WTC11 (cell line): ENCODE measurements around the gene SLC38A8. TPM values are rescaled to one million over a fixed set of nuclear protein-coding genes. Genes with fewer than 3 reads are reported as not detected.

Experiments
- ATAC-seq: fragments of 200-7000 bp; cut with Tn5 transposase; 2 replicates; pipeline ENCODE4 v1.10.0; 2021; ENCODE audit warnings: mild to moderate bottlenecking, moderate library complexity
- CTCF ChIA-PET: fragments of 300-600 bp; sonication (Branson Sonifier 250); formaldehyde crosslinking; loops from one replicate; lab custom pipeline; 2021; ENCODE audit warnings: antibody characterized with exemption; lab: Charles Lee
- POLR2A ChIA-PET: fragments of 350-600 bp; sonication (Branson Sonifier 250); formaldehyde crosslinking; loops from one replicate; lab custom pipeline; 2021; ENCODE audit warnings: antibody characterized with exemption; lab: Charles Lee
- DNase-seq: peaks from one replicate; pipeline ENCODE4 v3.0.0; 2021; ENCODE audit warnings: low spot score
- H3K27ac Mint-ChIP-seq: 2 replicates; pipeline ENCODE4 v1.8.0; 2021; ENCODE audit warnings: mixed read lengths
- H3K27me3 Mint-ChIP-seq: 2 replicates; pipeline ENCODE4 v1.8.0; 2021; ENCODE audit warnings: low read depth, mild to moderate bottlenecking, moderate library complexity, mixed read lengths
- H3K36me3 Mint-ChIP-seq: 2 replicates; pipeline ENCODE4 v1.8.0; 2021; ENCODE audit warnings: mixed read lengths
- H3K4me1 Mint-ChIP-seq: 2 replicates; pipeline ENCODE4 v1.8.0; 2022; ENCODE audit warnings: mixed read lengths
- H3K4me3 Mint-ChIP-seq: 2 replicates; pipeline ENCODE4 v1.8.0; 2021; ENCODE audit warnings: mild to moderate bottlenecking, moderate library complexity, mixed read lengths
- H3K9me3 Mint-ChIP-seq: 2 replicates; pipeline ENCODE4 v1.8.0; 2021; ENCODE audit warnings: mixed read lengths
- CDX4 ChIP-seq: fragments of 250-450 bp; sonication (Bioruptor Pico); IDR thresholded peaks from 2 replicates; pipeline ENCODE4 v1.9.0; 2021; ENCODE audit warnings: moderate library complexity, mild to moderate bottlenecking, inconsistent platforms, borderline replicate concordance
- E2F4 ChIP-seq: sonication (generic); formaldehyde crosslinking; IDR thresholded peaks from 2 replicates; pipeline ENCODE4 v1.8.1; 2022; ENCODE audit warnings: low read depth, mild to moderate bottlenecking, moderate library complexity, missing genetic modification reagents, borderline replicate concordance
- E2F5 ChIP-seq: sonication (generic); formaldehyde crosslinking; IDR thresholded peaks from 2 replicates; pipeline ENCODE4 v1.8.1; 2022; ENCODE audit warnings: mild to moderate bottlenecking, moderate library complexity, missing genetic modification reagents
- HMGA2 ChIP-seq: fragments of 250-450 bp; sonication (Bioruptor Pico); IDR thresholded peaks from 2 replicates; pipeline ENCODE4 v1.4.0; 2021; ENCODE audit warnings: mild to moderate bottlenecking, moderate library complexity
- KAT7 ChIP-seq: sonication (generic); formaldehyde crosslinking; IDR thresholded peaks from 2 replicates; pipeline ENCODE4 v1.8.1; 2023; ENCODE audit warnings: missing genetic modification reagents, mild to moderate bottlenecking, borderline replicate concordance
- MXD4 ChIP-seq: fragments of 250-450 bp; sonication (Bioruptor Pico); IDR thresholded peaks from 2 replicates; pipeline ENCODE4 v1.8.0; 2021; ENCODE audit warnings: mild to moderate bottlenecking, moderate library complexity, borderline replicate concordance
- NR3C1 ChIP-seq: sonication (generic); formaldehyde crosslinking; conservative IDR thresholded peaks from 2 replicates; pipeline ENCODE4 v1.8.1; 2023; ENCODE audit warnings: low read depth, mild to moderate bottlenecking, missing genetic modification reagents
- SP1 ChIP-seq: sonication (generic); formaldehyde crosslinking; conservative IDR thresholded peaks from 2 replicates; pipeline ENCODE4 v1.8.1; 2022; ENCODE audit warnings: missing genetic modification reagents
- TP53 ChIP-seq: sonication (generic); formaldehyde crosslinking; IDR thresholded peaks from 2 replicates; pipeline ENCODE4 v1.8.1; 2023; ENCODE audit warnings: mild to moderate bottlenecking, missing genetic modification reagents
- USF2 ChIP-seq: sonication (generic); formaldehyde crosslinking; IDR thresholded peaks from 2 replicates; pipeline ENCODE4 v1.8.1; 2023; ENCODE audit warnings: mild to moderate bottlenecking, missing genetic modification reagents, moderate library complexity
- ZNF232 ChIP-seq: sonication (generic); formaldehyde crosslinking; IDR thresholded peaks from 2 replicates; pipeline ENCODE4 v1.8.0; 2022; ENCODE audit warnings: mild to moderate bottlenecking, missing genetic modification reagents
- ZNF263 ChIP-seq: sonication (generic); formaldehyde crosslinking; IDR thresholded peaks from 2 replicates; pipeline ENCODE4 v1.8.1; 2022; ENCODE audit warnings: low read depth, mild to moderate bottlenecking, moderate library complexity, missing genetic modification reagents
- ZNF671 ChIP-seq: fragments of 250-450 bp; sonication (Bioruptor Pico); IDR thresholded peaks from 2 replicates; pipeline ENCODE4 v1.8.0; 2021; ENCODE audit warnings: mild to moderate bottlenecking
- total RNA-seq: library from RNA; stranded (reverse); gene quantifications from 3 replicates; pipeline ENCODE4 v1.2.3, GENCODE V29; 2021
- TF ChIP-seq, protein P1 (sequence below): sonication (generic); formaldehyde crosslinking; IDR thresholded peaks from 2 replicates; pipeline ENCODE4 v1.8.0; 2022; ENCODE audit warnings: mild to moderate bottlenecking, missing genetic modification reagents
- TF ChIP-seq, protein P2 (sequence below): sonication (generic); formaldehyde crosslinking; IDR thresholded peaks from 2 replicates; pipeline ENCODE4 v1.8.1; 2023; ENCODE audit warnings: mild to moderate bottlenecking, missing genetic modification reagents
- TF ChIP-seq, protein P3 (sequence below): sonication (generic); formaldehyde crosslinking; IDR thresholded peaks from 2 replicates; pipeline ENCODE4 v1.8.1; 2023; ENCODE audit warnings: mild to moderate bottlenecking, missing genetic modification reagents, borderline replicate concordance

Gene SLC38A8
- total RNA-seq, 1 experiment from 2014 or later, result not detected

DNA sequence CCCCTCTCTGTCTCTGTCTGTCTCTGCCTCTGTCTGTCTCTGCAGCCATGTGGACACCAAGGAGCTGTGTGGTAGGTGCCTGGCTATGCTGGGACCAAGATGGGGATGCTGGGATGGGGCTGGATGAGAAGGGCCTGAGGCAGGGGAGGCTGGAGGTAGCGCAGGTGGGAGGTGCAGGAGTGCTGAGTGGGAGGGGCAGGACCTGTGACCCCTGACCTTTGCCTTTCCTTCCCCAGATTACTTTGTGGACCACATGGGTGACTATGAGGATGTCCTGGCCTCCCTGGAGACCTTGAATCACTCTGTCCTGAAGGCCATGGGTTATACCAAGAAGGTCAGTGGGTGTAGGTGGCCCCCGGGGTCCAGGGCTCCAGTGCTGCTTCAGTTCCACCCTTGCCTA is 61.8 kb downstream of the SLC38A8 start:
- no peaks in the 10 kb centered on the region for H3K4me1 Mint-ChIP-seq
- no peak overlapping the region for H3K4me3 Mint-ChIP-seq
- no peak overlapping the region for H3K27ac Mint-ChIP-seq
- DNase-seq (no peak), ATAC-seq (no peak)
- H3K36me3 Mint-ChIP-seq, result peaks cover 14% of the 10 kb centered on the region
- ChIA-PET CTCF (interaction anchor here (0.8 kb wide), 1 partner anchor 24 kb away, joined by 4 read pairs; no protein-coding TSS in a partner anchor), POLR2A (no interaction called here)
- peaks cover 23% of the 10 kb centered on the region for H3K9me3 Mint-ChIP-seq
- H3K27me3 Mint-ChIP-seq, result peaks cover 7% of the 10 kb centered on the region; the same call in 1 of the 2 replicates
- TF ChIP-seq, protein P1, sequence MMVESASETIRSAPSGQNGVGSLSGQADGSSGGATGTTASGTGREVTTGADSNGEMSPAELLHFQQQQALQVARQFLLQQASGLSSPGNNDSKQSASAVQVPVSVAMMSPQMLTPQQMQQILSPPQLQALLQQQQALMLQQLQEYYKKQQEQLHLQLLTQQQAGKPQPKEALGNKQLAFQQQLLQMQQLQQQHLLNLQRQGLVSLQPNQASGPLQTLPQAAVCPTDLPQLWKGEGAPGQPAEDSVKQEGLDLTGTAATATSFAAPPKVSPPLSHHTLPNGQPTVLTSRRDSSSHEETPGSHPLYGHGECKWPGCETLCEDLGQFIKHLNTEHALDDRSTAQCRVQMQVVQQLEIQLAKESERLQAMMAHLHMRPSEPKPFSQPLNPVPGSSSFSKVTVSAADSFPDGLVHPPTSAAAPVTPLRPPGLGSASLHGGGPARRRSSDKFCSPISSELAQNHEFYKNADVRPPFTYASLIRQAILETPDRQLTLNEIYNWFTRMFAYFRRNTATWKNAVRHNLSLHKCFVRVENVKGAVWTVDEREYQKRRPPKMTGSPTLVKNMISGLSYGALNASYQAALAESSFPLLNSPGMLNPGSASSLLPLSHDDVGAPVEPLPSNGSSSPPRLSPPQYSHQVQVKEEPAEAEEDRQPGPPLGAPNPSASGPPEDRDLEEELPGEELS (CRISPR knock-in tag), result no peak
- TF ChIP-seq HMGA2, result no peak
- TF ChIP-seq, protein P2, sequence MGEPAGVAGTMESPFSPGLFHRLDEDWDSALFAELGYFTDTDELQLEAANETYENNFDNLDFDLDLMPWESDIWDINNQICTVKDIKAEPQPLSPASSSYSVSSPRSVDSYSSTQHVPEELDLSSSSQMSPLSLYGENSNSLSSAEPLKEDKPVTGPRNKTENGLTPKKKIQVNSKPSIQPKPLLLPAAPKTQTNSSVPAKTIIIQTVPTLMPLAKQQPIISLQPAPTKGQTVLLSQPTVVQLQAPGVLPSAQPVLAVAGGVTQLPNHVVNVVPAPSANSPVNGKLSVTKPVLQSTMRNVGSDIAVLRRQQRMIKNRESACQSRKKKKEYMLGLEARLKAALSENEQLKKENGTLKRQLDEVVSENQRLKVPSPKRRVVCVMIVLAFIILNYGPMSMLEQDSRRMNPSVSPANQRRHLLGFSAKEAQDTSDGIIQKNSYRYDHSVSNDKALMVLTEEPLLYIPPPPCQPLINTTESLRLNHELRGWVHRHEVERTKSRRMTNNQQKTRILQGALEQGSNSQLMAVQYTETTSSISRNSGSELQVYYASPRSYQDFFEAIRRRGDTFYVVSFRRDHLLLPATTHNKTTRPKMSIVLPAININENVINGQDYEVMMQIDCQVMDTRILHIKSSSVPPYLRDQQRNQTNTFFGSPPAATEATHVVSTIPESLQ (CRISPR knock-in tag), result no peak
- TF ChIP-seq TP53 (CRISPR knock-in tag), result no peak

DNA sequence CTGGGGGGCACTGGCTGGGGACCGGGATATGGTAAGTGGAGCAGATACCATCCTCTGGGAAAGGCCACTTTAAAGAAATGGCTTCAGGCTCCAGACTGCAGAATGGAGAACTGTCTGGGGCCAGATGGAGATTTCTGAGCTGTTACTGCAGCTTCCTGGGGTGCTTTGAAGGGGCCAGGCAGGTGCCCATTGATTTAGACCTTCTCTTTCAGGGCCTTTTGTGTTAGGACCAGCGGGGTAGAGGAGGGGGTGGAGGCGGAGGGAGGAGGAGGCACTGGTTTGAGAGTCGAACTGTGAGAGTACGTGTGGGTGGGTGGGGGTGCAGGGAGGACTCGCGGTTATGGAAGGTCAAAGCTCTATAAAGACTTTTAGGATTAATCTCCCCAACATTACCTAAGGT is 63.2 kb downstream of the SLC38A8 start:
- H3K27me3 Mint-ChIP-seq, result peaks cover 7% of the 10 kb centered on the region; the same call in 1 of the 2 replicates
- peaks cover 14% of the 10 kb centered on the region for H3K36me3 Mint-ChIP-seq
- DNase-seq (no peak), ATAC-seq (no peak)
- CTCF ChIA-PET, result interaction anchor here (1.1 kb wide), 1 partner anchor 26 kb away, joined by 3 read pairs; no protein-coding TSS in a partner anchor
- H3K27ac Mint-ChIP-seq, result no peak overlapping the region
- no peak overlapping the region for H3K4me3 Mint-ChIP-seq
- POLR2A ChIA-PET, result interaction anchor here (0.9 kb wide), 1 partner anchor 35 kb away, joined by 3 read pairs; no protein-coding TSS in a partner anchor
- H3K9me3 Mint-ChIP-seq, result peaks cover 23% of the 10 kb centered on the region
- no peak for TF ChIP-seq ZNF671 (CRISPR knock-in tag)
- TF ChIP-seq MXD4 (CRISPR knock-in tag), result no peak
- TF ChIP-seq, protein P3, sequence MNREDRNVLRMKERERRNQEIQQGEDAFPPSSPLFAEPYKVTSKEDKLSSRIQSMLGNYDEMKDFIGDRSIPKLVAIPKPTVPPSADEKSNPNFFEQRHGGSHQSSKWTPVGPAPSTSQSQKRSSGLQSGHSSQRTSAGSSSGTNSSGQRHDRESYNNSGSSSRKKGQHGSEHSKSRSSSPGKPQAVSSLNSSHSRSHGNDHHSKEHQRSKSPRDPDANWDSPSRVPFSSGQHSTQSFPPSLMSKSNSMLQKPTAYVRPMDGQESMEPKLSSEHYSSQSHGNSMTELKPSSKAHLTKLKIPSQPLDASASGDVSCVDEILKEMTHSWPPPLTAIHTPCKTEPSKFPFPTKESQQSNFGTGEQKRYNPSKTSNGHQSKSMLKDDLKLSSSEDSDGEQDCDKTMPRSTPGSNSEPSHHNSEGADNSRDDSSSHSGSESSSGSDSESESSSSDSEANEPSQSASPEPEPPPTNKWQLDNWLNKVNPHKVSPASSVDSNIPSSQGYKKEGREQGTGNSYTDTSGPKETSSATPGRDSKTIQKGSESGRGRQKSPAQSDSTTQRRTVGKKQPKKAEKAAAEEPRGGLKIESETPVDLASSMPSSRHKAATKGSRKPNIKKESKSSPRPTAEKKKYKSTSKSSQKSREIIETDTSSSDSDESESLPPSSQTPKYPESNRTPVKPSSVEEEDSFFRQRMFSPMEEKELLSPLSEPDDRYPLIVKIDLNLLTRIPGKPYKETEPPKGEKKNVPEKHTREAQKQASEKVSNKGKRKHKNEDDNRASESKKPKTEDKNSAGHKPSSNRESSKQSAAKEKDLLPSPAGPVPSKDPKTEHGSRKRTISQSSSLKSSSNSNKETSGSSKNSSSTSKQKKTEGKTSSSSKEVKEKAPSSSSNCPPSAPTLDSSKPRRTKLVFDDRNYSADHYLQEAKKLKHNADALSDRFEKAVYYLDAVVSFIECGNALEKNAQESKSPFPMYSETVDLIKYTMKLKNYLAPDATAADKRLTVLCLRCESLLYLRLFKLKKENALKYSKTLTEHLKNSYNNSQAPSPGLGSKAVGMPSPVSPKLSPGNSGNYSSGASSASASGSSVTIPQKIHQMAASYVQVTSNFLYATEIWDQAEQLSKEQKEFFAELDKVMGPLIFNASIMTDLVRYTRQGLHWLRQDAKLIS (CRISPR knock-in tag), result no peak
- TF ChIP-seq NR3C1, result no peak
- TF ChIP-seq CDX4 (CRISPR knock-in tag), result no peak
- TF ChIP-seq E2F5 (CRISPR knock-in tag), result no peak
- TF ChIP-seq ZNF263, result no peak
- TF ChIP-seq TP53 (CRISPR knock-in tag), result no peak
- TF ChIP-seq SP1, result no peak
- TF ChIP-seq KAT7 (CRISPR knock-in tag), result no peak
- TF ChIP-seq USF2 (CRISPR knock-in tag), result no peak
- TF ChIP-seq ZNF232, result no peak
- TF ChIP-seq E2F4 (CRISPR knock-in tag), result no peak
- no peaks in the 10 kb centered on the region for H3K4me1 Mint-ChIP-seq
